Nephron (organoid): ENCODE results near the gene ASPDH.

Source experiments
- H3K27ac Mint-ChIP-seq, 3 experiments: 2 replicates each; pipeline ENCODE4 v1.8.0; 2020; ENCODE audit warnings: mixed read lengths in 3 of 3, mild to moderate bottlenecking in 2 of 3, moderate library complexity in 1 of 3
- H3K27me3 Mint-ChIP-seq: 2 replicates; pipeline ENCODE4 v1.8.0; 2021; ENCODE audit warnings: low read depth, mild to moderate bottlenecking, moderate library complexity, mixed read lengths
- H3K36me3 Mint-ChIP-seq: 2 replicates; pipeline ENCODE4 v1.8.0; 2020; ENCODE audit warnings: low read depth, mixed read lengths
- H3K4me1 Mint-ChIP-seq: 2 replicates; pipeline ENCODE4 v1.8.0; 2020; ENCODE audit warnings: mixed read lengths
- H3K4me3 Mint-ChIP-seq, 3 experiments: 2 replicates each; pipeline ENCODE4 v1.8.0; 2020; ENCODE audit warnings: mild to moderate bottlenecking in 3 of 3, mixed read lengths in 3 of 3, moderate library complexity in 2 of 3
- H3K9me3 Mint-ChIP-seq: 2 replicates; pipeline ENCODE4 v1.8.0; 2020; ENCODE audit warnings: mixed read lengths
- TF ChIP-seq, protein P1 (sequence below), 3 experiments: fragments of 200-600 bp; sonication (generic); IDR thresholded peaks; one replicate each; pipeline ENCODE4 v1.5.0; 2021; ENCODE audit warnings: antibody characterized with exemption in 3 of 3; ENCODE audit not compliant: unreplicated experiment in 3 of 3

The ASPDH gene

GRCh38 chr19:50518091-50519005 lies 4.6 kb upstream of the ASPDH start:
- no peak overlapping the region for H3K27ac Mint-ChIP-seq
- no peaks in the 10 kb centered on the region for H3K9me3 Mint-ChIP-seq
- no peaks in the 10 kb centered on the region for H3K4me1 Mint-ChIP-seq
- TF ChIP-seq, protein P1, sequence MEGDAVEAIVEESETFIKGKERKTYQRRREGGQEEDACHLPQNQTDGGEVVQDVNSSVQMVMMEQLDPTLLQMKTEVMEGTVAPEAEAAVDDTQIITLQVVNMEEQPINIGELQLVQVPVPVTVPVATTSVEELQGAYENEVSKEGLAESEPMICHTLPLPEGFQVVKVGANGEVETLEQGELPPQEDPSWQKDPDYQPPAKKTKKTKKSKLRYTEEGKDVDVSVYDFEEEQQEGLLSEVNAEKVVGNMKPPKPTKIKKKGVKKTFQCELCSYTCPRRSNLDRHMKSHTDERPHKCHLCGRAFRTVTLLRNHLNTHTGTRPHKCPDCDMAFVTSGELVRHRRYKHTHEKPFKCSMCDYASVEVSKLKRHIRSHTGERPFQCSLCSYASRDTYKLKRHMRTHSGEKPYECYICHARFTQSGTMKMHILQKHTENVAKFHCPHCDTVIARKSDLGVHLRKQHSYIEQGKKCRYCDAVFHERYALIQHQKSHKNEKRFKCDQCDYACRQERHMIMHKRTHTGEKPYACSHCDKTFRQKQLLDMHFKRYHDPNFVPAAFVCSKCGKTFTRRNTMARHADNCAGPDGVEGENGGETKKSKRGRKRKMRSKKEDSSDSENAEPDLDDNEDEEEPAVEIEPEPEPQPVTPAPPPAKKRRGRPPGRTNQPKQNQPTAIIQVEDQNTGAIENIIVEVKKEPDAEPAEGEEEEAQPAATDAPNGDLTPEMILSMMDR (IDR thresholded peaks at IDR 0.05; ENCODE audit: unreplicated experiment in 3 of 3): no peak
- peaks cover 10% of the 10 kb centered on the region for H3K36me3 Mint-ChIP-seq
- no peaks in the 10 kb centered on the region for H3K27me3 Mint-ChIP-seq
- H3K4me3 Mint-ChIP-seq: no peak overlapping the region

DNA sequence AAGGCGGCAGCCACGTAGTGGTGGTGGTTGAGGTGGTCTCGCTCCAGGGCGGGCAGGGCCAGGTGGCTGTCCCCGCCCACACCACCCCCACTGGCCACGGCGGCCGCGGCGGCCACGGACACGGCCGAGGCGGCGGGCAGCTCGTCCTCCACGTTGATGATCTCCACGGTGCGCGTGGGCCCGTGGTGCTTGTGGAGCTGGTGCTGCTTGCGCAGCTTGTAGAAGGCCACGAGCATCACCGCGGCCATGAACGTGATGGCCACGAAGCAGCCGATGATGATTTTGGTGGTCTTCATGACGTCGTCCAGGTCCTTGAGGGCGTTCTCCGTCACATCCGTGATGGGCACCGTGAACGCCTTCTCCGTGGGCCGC lies 4.0 kb upstream of the ASPDH start:
- TF ChIP-seq, protein P1 (IDR thresholded peaks at IDR 0.05; ENCODE audit: unreplicated experiment in 3 of 3): no peak
- peaks cover 10% of the 10 kb centered on the region for H3K36me3 Mint-ChIP-seq
- no peaks in the 10 kb centered on the region for H3K4me1 Mint-ChIP-seq
- no peak overlapping the region for H3K27ac Mint-ChIP-seq
- no peak overlapping the region for H3K4me3 Mint-ChIP-seq
- no peaks in the 10 kb centered on the region for H3K27me3 Mint-ChIP-seq
- no peaks in the 10 kb centered on the region for H3K9me3 Mint-ChIP-seq

GRCh38 chr19:50516964-50517703 lies 3.4 kb upstream of the ASPDH start:
- Mint-ChIP-seq H3K36me3 (peaks cover 10% of the 10 kb centered on the region), H3K27ac (no peak overlapping the region), H3K4me1 (no peaks in the 10 kb centered on the region), H3K4me3 (no peak overlapping the region), H3K9me3 (no peaks in the 10 kb centered on the region), H3K27me3 (no peaks in the 10 kb centered on the region)
- TF ChIP-seq, protein P1 (IDR thresholded peaks at IDR 0.05; ENCODE audit: unreplicated experiment in 3 of 3): no peak

DNA sequence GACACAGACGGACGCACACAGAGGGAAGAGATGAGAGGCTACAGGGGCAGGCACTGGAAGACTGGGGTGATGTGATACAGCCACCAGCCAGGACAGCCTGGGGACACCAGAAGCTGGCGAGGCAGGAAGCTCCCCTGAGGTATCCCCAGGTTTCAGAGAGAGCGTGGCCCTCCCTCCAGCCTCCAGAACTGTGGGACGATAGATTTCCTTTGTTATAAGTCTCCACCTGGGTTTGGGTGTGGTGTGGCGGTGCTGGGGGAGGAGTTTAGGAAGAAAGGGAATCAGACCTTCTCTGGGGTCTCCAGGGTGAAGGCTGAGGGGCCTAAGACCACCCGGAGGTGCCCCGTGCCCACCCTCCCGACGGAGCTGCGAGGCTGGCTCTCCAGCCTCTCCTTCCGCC lies 2.7 kb upstream of the ASPDH start:
- H3K4me3 Mint-ChIP-seq: no peak overlapping the region
- TF ChIP-seq, protein P1 (IDR thresholded peaks at IDR 0.05; ENCODE audit: unreplicated experiment in 3 of 3): no peak
- no peak overlapping the region for H3K27ac Mint-ChIP-seq
- H3K36me3 Mint-ChIP-seq: peaks cover 10% of the 10 kb centered on the region
- H3K27me3 Mint-ChIP-seq: no peaks in the 10 kb centered on the region
- H3K9me3 Mint-ChIP-seq: no peaks in the 10 kb centered on the region
- peaks cover 6% of the 10 kb centered on the region for H3K4me1 Mint-ChIP-seq

DNA sequence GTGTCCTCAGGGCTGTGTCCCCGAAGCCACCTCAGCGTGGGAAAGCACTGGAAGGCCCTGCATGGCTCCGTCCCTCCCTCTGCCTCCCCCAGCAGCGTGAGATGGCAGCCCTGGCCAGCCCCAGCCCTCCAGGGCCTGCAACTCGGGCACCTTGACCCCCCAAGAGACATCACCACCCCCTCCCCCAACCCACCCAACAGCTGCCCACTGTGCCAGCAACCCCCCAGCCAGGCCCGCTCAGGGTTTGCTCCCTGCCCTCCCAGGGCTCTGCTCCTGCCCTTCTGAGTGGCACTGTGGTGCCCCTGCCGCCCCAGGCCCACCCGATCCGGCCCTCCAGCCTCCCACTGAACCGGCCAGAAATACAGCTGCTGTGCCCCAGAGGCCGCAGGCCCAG lies 1.5 kb upstream of the ASPDH start:
- TF ChIP-seq, protein P1 (IDR thresholded peaks at IDR 0.05; ENCODE audit: unreplicated experiment in 3 of 3): no peak
- Mint-ChIP-seq H3K9me3 (no peaks in the 10 kb centered on the region), H3K27ac (no peak overlapping the region), H3K4me1 (peaks cover 17% of the 10 kb centered on the region), H3K36me3 (peaks cover 10% of the 10 kb centered on the region), H3K27me3 (no peaks in the 10 kb centered on the region), H3K4me3 (no peak overlapping the region)
